Measurements from ENCODE around the gene DDX46.

GRCh38 chr5:134864707-134865106 is 106.1 kb downstream of the DDX46 start:
- no peak for TF ChIP-seq CTCF (IDR thresholded peaks at IDR 0.05)
- TF ChIP-seq POLR2A (IDR thresholded peaks at IDR 0.05) = no peak

Data from body of pancreas (tissue), 4 donors.